ENCODE measurements around the gene VASN. TPM values are rescaled to one million over a fixed set of nuclear protein-coding genes. Genes with fewer than 3 reads are reported as not detected.

VASN gene
- total RNA-seq, 1 donor from 2014 or later, result 16.6 TPM

Other genes with a start within 250 kb of the VASN start
- gene SRL, start 129.8 kb upstream of the VASN start, total RNA-seq, result 0.16 TPM
- gene TFAP4, start 98.8 kb upstream of the VASN start, total RNA-seq, result 11.6 TPM
- gene GLIS2, start 55.8 kb upstream of the VASN start, total RNA-seq, result 0.80 TPM
- gene PAM16, start 20.5 kb upstream of the VASN start, total RNA-seq, result 34.3 TPM
- gene CORO7, start 44.7 kb downstream of the VASN start, total RNA-seq, result 7.9 TPM
- gene DNAJA3, start 54.0 kb downstream of the VASN start, total RNA-seq, result 40.2 TPM
- gene NMRAL1, start 102.8 kb downstream of the VASN start, total RNA-seq, result 35.2 TPM
- gene HMOX2, start 104.5 kb downstream of the VASN start, total RNA-seq, result 46.6 TPM
- 18.9 TPM for gene CDIP1, start 166.9 kb downstream of the VASN start, total RNA-seq
- gene C16orf96, start 184.5 kb downstream of the VASN start, total RNA-seq, result 0.04 TPM
- gene UBALD1, start 243.0 kb downstream of the VASN start, total RNA-seq, result 12.7 TPM